Subcutaneous adipose tissue (tissue), 4 donors: ENCODE data around the gene SPATA33. TPM values are rescaled to one million over a fixed set of nuclear protein-coding genes. Genes with fewer than 3 reads are reported as not detected.

Source experiments
- total RNA-seq, 4 donors: library from RNA; depleted of rRNA; stranded (reverse); fragments of >200 nt; gene quantifications; one replicate each; pipeline ENCODE4 v1.1.0, GENCODE V29; 2016
- TF ChIP-seq, protein P1 (sequence below): fragments of 450-650 bp; IDR thresholded peaks from one replicate; pipeline ENCODE4 v1.5.1; 2016; ENCODE audit warnings: low read depth, mild to moderate bottlenecking, control low read depth, antibody characterized with exemption, moderate library complexity

Gene SPATA33
- total RNA-seq: 1 to 10 TPM; 2.5 to 7.0 (median 5.4) TPM

DNA sequence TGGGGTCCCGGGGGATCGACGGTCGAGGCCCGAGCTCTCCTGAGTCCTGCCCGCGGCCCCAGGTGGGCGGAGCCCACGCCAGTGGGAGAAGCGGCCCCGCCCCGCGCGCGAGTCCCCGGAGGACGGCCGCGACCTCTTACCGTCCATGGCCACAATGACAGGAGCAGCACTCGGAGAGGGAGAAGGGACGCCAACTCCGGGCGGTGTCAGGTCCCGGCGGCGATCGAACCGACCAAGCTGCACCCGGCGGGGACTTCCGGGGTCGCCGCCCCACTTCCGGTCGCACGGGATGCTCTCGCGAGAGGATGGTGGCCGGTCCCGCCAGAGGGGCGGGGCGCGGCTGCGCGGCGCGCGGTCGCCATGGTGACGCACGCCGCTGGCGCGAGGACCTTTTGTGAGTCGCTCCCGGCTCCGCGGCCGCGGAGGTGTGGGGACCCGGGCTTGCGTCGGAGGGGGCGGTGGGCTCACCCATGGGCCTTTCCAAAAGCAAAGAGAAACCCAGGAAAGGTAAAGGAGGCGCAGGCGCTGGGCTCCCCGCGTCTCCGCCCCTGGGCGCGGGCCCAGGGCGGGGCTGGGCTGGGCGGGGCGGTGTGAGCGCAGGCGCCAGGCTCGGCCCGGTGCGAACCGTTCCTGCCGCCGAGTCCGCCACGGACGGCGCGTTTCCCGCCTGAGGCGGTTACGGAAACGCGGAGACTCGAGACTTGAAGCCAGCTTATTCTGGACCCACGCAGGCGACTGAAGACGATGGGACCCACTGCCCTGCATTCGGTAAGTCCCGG, at the start of gene SPATA33, which contains the start of gene CHMP1A:
Gene SPATA33, plus strand, starts transcription at position 395 of the 779 bp plus-strand sequence. Its CDS starts 76 bp downstream, at position 471.
Gene CHMP1A, minus strand, starts transcription at position 267 of the 779 bp plus-strand sequence. Its CDS starts 120 bp downstream, at position 147.
- TF ChIP-seq, protein P1, sequence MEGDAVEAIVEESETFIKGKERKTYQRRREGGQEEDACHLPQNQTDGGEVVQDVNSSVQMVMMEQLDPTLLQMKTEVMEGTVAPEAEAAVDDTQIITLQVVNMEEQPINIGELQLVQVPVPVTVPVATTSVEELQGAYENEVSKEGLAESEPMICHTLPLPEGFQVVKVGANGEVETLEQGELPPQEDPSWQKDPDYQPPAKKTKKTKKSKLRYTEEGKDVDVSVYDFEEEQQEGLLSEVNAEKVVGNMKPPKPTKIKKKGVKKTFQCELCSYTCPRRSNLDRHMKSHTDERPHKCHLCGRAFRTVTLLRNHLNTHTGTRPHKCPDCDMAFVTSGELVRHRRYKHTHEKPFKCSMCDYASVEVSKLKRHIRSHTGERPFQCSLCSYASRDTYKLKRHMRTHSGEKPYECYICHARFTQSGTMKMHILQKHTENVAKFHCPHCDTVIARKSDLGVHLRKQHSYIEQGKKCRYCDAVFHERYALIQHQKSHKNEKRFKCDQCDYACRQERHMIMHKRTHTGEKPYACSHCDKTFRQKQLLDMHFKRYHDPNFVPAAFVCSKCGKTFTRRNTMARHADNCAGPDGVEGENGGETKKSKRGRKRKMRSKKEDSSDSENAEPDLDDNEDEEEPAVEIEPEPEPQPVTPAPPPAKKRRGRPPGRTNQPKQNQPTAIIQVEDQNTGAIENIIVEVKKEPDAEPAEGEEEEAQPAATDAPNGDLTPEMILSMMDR: no peak

DNA sequence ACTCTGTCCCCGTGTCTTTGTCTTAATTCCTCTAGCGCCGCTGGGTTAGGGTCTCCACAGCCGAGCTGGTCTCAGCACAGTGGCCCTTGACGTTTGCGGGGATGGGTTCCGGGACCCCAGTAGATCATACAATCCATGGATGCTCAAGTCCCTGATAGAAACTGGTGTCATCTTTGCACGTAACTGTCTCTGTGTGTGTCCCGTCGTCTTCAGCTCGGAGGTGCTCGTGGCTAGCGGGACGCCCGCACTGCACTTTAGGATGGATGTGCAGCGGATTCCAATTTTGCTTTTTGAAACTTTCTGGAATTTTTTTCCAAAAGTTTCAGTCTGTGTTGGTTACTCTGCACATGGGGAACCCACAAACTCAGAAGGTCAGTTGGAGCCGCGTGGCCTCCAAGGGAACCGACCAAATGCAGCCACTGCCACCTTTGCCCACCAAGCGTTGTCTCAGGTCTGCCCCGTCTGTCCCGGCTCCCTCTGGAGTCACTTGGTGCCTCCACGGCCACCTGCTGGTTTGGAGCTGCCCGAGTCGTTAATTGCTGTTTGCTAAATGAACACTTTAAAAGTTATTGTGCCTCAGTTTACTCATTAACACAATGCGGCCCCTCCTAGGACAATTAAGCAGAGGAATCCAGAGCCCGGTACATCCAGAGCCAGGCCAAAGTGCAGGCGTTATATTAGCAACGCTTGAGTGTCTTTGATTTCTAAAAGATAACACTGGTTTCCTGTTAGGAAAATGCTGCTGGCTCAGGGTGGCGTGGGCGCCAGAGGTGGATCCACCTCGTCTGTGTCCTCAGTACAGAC, 49.5 kb upstream of the SPATA33 start:
- TF ChIP-seq, protein P1: no peak

DNA sequence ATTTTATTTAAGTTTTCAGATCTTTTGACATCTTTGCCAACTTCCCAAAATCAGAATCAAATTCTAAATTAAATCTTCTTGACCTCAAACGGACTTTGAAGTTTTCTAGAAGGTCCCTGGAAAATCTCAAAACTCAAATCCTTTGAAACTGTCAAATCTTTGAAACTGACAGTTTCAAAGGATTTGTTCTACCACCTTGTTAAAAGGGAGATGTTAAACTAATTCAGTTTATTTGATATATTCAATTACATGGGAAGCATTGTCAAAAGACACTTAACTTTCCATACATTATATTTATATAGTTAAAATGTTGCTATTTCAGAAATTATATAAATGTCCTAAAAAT, 47.6 kb upstream of the SPATA33 start:
- TF ChIP-seq, protein P1: no peak

DNA sequence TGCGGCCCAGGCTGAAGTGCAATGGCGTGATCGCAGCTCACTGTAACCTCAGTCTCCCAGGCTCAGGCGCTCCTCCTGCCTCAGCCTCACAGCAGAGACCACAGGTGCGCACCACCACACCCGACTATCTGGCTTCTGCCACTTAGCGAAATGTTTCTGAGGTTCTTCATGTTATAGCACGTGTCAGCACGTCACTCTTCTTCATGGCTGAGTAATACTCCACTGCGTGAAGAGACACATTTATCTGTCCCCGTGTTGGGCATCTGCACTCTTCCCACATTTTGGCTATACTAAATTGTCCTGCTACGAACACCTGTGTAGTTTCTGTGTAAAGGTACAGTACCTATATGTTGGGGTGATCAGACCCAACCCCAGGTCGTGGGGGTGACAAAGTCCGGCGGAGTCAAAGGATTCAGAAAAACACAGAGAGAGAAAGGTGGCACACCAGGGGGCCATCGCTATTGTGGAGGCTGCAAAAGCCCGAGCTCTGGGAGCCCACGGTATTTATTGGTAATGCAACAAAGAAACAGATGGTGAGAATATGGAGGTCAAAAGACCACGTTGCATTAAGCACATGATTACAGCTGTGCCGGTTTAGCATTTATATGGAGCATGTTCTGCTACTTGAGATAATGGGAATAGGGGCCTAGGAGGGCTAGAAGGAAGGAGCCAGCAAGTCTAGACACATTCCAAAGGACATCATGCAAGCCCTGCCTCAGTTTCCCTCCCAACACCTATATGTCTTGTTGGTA, 45.0 kb upstream of the SPATA33 start:
- TF ChIP-seq, protein P1: no peak

DNA sequence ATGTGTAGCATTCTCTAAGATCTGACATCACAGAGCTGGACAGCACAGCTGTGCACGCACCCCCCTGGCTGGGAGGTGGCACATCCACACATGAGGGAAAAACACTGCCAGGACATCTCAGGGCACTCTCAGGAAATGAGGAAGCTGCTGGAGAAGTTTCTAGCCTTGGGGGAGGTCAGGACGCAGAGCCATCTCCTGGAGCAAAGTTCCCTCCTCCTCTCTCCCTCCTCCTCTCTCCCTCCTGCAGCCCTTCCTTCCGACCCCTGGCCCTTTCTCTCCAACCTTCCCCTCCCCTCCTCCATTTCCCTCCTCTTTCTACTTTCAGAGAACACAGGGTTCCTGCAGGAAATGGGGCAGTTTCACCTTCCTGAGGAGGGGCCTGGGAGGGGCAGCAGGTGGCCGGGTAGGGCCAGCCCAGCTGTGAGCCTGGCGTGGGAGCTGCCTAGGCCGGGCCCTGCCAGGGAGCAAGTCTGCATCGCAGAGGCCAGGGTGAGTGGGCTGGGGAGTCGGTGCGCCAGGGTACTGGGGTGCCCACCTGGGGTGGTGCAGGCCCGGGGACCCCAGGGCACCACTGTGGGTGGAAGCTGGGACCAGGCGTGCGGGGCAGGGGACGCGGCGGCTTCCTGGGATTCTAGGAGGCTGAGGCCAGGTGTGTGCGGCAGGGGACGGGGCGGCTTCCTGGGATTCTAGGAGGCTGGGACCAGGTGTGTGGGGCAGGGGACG, 44.2 kb upstream of the SPATA33 start, which contains the start of gene DPEP1:
Gene DPEP1, plus strand, starts transcription at position 412 of the 723 bp plus-strand sequence. CDS start 16,769 bp downstream, outside the sequence.
- TF ChIP-seq, protein P1: no peak

DNA sequence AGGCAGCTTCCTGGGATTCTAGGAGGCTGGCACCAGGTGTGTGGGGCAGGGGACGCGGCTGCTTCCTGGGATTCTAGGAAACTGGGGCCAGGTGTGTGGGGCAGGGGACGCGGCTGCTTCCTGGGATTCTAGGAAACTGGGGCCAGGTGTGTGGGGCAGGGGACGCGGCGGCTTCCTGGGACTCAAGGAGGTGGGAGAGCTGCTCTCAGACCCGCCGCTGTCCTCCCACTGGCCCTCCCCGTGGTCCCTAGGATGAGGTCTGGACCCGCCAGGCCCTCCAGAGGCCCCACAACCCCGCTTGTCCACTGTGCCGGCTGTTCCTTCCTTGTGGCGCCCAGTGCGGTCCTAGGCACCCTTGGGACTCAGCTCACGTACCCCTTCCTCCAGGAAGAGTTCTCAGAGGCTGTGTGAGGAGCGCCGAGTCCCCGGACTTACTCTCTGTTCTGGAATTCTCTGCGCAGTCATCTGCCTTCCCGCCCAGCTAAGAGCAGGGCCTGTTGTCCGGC, 43.6 kb upstream of the SPATA33 start:
- TF ChIP-seq, protein P1: no peak
